Activated CD8-positive, alpha-beta memory T cell treated with anti-CD3 and anti-CD28 coated beads, Interleukin-2, amount 10 ng/mL, durations not matched to agents 7 days and 5 days (primary cell): ENCODE measurements around the gene STAT6. TPM values are rescaled to one million over a fixed set of nuclear protein-coding genes. Genes with fewer than 3 reads are reported as not detected.
A peak's percentile ranks its signal among the peaks of the same experiment; 100 is the strongest.
"Not testable (repeated sequence)": the region's sequence is repeated elsewhere in the genome, so short reads cannot be mapped to it uniquely, and the experiment has no call there.

Experiments used
- ATAC-seq: fragments of 150-1000 bp; cut with Tn5 transposase; one replicate; pipeline ENCODE4 v1.10.0; 2021; ENCODE audit warnings: moderate library complexity
- CTCF ChIA-PET: fragments of 350-600 bp; sonication (Branson Sonifier 250); formaldehyde crosslinking; loops from one replicate; lab custom pipeline; 2021; ENCODE audit warnings: antibody characterized with exemption; lab: Charles Lee
- DNase-seq: peaks from one replicate; pipeline ENCODE4 v3.0.0-alpha.2; 2020
- H3K27ac Mint-ChIP-seq: one replicate; pipeline ENCODE4 v1.8.0; 2021; ENCODE audit warnings: mild to moderate bottlenecking, mixed read lengths
- H3K27me3 Mint-ChIP-seq: one replicate; pipeline ENCODE4 v1.8.0; 2021; ENCODE audit warnings: mixed read lengths
- H3K36me3 Mint-ChIP-seq: one replicate; pipeline ENCODE4 v1.8.0; 2021; ENCODE audit warnings: mild to moderate bottlenecking, mixed read lengths
- H3K4me1 Mint-ChIP-seq: one replicate; pipeline ENCODE4 v1.8.0; 2021; ENCODE audit warnings: mixed read lengths
- H3K4me3 Mint-ChIP-seq: one replicate; pipeline ENCODE4 v1.8.0; 2021; ENCODE audit warnings: mild to moderate bottlenecking, moderate library complexity, mixed read lengths
- H3K9me3 Mint-ChIP-seq: one replicate; pipeline ENCODE4 v1.8.0; 2022; ENCODE audit warnings: low read depth, mixed read lengths
- total RNA-seq, 2 experiments: library from RNA; stranded (reverse); gene quantifications; one replicate each; pipeline ENCODE4 v1.2.3, GENCODE V29; 2021

STAT6 gene
- total RNA-seq, 2 experiments from 2014 or later, result 99.1 to 104 TPM

DNA sequence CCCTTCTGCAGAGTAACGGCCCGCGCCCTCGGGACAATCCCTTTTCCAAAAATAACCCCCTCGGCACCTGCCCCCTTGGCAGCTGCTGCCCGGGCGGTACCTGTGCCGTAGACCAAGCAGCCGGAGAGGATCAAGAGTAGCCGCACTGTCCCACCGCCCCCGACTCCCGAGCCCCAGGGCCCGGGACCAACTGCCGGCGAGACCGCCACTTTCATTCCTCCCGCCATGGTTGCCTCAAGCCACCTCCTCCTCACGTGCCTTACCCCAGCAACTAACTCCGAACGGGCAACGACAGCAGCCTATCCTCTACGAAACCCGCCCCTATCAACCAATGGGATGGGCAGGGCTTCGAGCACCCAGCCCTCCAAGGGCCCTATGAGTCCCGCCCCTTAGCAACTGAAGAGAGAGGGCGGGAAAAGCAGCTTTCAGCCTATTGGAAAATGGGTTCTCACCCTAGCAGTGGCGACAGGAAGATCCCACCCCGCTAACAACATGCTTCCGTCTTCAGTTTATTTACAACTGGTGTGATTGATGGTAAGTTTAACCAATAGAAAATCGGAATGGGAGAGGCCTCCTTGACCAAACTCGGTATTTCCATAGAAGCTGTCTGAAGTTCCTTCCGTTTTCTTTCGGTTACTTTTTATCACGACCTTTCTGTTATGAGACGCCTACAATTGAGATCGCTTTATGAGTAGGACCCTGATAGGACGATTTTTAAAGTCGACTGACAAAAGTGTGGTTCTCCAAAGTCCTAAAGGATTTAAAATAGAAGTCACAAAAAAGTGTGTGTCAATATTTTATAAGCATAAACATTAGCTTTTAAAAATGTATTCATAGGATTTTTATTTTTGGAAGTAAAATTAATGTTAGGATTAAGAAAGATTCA, 32.4 kb downstream of the STAT6 start, which contains the start of gene NEMP1:
TSS of gene NEMP1 (minus strand) at position 273 of the 886 bp plus-strand sequence. CDS start at position 227, 46 bp downstream.
- ATAC-seq, result peak; percentile 96
- Mint-ChIP-seq H3K9me3 (no peaks in the 10 kb centered on the region), H3K27ac (peak within 1 kb of the TSS; percentile 100), H3K27me3 (no peaks in the 10 kb centered on the region), H3K36me3 (peaks cover 9% of the 10 kb centered on the region), H3K4me1 (peaks cover 29% of the 10 kb centered on the region), H3K4me3 (peak within 1 kb of the TSS; percentile 92)
- CTCF ChIA-PET, result interaction anchor here (0.8 to 14.1 kb wide), 19 partner anchors 9 to 374 kb away, joined by 3 to 263 read pairs (median 4); partner anchors contain the start of genes NAB2 and STAT6
- peak; percentile 99 for DNase-seq

DNA sequence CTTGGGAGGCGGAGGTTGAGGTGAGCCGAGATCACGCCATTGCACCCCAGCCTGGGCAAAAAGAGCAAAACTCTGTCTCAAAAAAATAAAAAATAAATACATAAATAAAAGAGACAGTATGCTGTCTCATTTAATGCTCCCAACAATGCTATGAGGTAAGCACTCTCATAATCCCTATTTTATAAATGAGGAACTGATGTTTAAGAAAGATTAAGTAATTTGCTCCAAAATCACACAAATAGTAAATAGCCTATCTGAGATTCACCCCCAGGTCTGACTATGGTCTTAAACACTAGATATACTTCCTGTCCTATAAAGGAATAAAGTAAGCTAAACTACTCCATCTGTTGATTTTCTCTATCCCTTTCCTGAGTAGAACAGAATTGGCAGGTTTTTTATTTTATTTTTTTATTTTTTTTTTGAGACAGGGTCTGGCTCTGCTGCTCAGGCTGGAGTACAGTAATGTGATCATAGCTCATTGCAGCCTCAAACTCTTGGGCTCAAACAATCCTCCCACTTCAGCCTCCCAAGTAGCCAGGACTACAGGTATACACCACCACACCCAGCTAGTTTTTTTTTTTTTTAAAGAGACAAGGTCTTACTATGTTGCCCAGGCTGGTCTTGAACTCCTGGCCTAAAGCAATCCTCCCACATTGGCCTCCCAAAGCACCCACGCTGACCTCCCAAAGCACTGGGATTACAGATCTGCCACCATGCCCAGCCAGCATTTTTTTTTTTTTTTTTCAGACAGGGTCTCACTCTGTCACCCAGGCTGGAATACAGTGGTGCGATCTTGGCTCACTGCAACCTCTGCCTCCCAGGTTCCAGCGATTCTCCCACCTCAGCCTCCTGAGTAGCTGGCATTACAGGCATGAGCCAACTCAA, 37.4 kb downstream of the STAT6 start:
- H3K4me1 Mint-ChIP-seq, result peaks cover 44% of the 10 kb centered on the region
- not testable (repeated sequence) for H3K4me3 Mint-ChIP-seq, ATAC-seq, H3K27ac Mint-ChIP-seq, H3K27me3 Mint-ChIP-seq, H3K9me3 Mint-ChIP-seq, DNase-seq
- CTCF ChIA-PET, result interaction anchor here (0.9 to 14.1 kb wide), 10 partner anchors 9 to 168 kb away, joined by 3 to 263 read pairs (median 4); partner anchors contain the start of gene STAT6
- peaks cover 41% of the 10 kb centered on the region for H3K36me3 Mint-ChIP-seq

DNA sequence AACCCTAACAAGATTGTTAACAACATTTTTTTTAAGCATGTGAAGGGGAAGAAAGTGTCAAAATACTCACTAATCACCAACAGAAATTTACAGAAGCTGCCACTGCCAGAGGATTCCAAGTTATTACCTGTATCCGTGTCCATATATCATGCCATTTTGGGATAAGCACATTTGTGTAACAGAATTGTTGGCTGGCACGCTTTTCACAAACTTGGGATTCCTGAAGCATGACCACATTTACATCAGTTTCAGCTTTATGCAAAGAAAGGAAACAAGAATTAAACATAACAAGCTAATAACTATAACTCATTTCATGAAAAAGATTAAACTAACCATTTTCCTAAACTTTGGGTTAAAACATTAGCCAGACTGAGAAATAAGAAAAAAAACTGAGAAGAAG, 38.5 kb downstream of the STAT6 start:
- DNase-seq (no peak), ATAC-seq (no peak)
- Mint-ChIP-seq H3K4me1 (peaks cover 44% of the 10 kb centered on the region), H3K36me3 (peaks cover 46% of the 10 kb centered on the region), H3K9me3 (no peaks in the 10 kb centered on the region), H3K4me3 (no peak overlapping the region), H3K27me3 (no peaks in the 10 kb centered on the region), H3K27ac (no peak overlapping the region)
- CTCF ChIA-PET, result interaction anchor here (0.5 to 14.1 kb wide), 6 partner anchors 8 to 351 kb away, joined by 3 to 263 read pairs (median 4); partner anchors contain the start of gene STAT6

DNA sequence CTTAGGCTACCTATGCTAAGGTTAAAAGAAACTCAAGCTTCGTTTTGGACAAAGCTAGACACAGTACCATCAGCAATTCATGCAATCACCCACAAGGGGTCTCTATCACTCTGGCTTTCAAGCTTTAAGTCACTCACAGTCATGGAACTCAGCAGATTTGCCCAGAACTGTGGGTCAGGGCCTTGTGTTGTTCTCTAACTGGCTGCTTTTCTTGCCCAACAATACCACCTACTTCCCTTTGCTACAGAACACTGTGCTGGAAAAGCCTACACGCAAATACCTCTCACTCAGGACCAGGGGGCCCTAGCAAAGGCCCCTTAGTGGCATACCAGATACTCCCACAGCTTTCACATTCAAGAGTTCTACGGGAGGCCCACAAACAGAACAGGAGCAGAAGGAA, 41.6 kb downstream of the STAT6 start:
- H3K27ac Mint-ChIP-seq, result peak overlapping the region; percentile 74
- no peak overlapping the region for H3K4me3 Mint-ChIP-seq
- ATAC-seq (peak; percentile 97), DNase-seq (peak; percentile 73)
- H3K9me3 Mint-ChIP-seq, result no peaks in the 10 kb centered on the region
- H3K27me3 Mint-ChIP-seq, result no peaks in the 10 kb centered on the region
- CTCF ChIA-PET, result interaction anchor here (0.6 to 14.1 kb wide), 34 partner anchors 9 to 444 kb away, joined by 3 to 263 read pairs (median 6); partner anchors contain the start of genes MYO1A, NAB2, NACA and NEMP1
- peaks cover 65% of the 10 kb centered on the region for H3K36me3 Mint-ChIP-seq
- H3K4me1 Mint-ChIP-seq, result peaks cover 48% of the 10 kb centered on the region

DNA sequence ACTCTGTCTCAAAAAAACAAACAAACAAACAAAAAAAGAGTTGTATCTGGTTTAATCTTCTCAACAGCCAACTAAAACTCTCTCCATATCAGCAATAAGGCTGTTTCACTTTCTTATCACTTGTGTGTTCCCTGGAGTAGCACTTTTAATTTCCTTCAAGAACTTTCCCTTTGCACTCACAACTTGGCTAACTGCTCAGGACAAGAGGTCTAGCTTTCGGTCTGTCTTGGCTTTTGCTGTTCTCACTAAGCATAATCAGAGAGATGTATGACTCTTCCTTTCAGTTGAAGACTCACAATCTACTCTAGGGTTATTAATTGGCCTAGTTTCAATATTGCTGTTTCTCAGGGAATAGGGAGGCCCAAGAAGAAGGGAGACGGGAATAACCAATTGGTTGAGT, 44.9 kb downstream of the STAT6 start:
- DNase-seq (no peak), ATAC-seq (no peak)
- no peak overlapping the region for H3K4me3 Mint-ChIP-seq
- H3K27ac Mint-ChIP-seq, result peak overlapping the region; percentile 50
- CTCF ChIA-PET, result interaction anchor here (1.2 to 11.2 kb wide), 8 partner anchors 11 to 177 kb away, joined by 3 to 117 read pairs (median 4); partner anchors contain the start of genes NAB2, STAT6 and ZBTB39
- H3K27me3 Mint-ChIP-seq, result no peaks in the 10 kb centered on the region
- peaks cover 68% of the 10 kb centered on the region for H3K36me3 Mint-ChIP-seq
- H3K4me1 Mint-ChIP-seq, result peaks cover 51% of the 10 kb centered on the region
- H3K9me3 Mint-ChIP-seq, result no peaks in the 10 kb centered on the region

DNA sequence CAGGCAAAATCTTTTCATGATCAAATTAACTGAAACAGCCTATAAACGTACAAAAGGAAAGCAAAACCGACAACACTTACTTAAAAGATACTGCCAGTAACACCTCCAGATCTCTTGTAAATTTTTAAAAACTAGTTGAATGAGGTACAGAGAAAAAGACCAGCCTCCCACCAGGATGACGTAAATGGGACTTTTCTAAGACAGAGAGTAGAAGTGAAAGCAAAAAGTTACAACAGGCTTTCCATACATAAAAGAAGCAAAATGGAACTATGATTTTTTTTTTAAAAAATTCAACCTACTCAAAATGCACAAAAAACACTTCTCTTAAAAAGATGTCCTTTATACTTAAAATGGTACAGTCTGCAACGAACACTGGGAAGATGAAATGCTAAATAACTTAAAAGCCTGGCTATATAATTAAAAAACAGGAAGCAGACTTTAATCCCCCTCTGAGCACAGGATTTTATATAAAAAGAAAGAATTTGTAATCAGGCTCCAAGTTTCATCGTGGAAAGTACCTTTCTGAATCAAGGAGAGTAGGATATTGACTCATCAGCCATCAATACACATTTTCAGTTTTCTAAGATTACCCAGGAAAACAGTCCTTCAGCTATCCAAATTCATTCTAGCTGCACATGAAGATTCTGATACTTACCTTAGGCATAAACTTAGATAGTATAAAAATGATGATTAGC, 47.0 kb downstream of the STAT6 start:
- peaks cover 62% of the 10 kb centered on the region for H3K36me3 Mint-ChIP-seq
- H3K27ac Mint-ChIP-seq, result peak overlapping the region; percentile 95
- CTCF ChIA-PET, result interaction anchor here (1.0 to 11.2 kb wide), 7 partner anchors 9 to 57 kb away, joined by 3 to 117 read pairs (median 6); partner anchors contain the start of genes STAT6 and ZBTB39
- no peaks in the 10 kb centered on the region for H3K27me3 Mint-ChIP-seq
- DNase-seq (peak; percentile 70), ATAC-seq (peak; percentile 91)
- peaks cover 34% of the 10 kb centered on the region for H3K4me1 Mint-ChIP-seq
- H3K4me3 Mint-ChIP-seq, result peak overlapping the region; percentile 71
- H3K9me3 Mint-ChIP-seq, result no peaks in the 10 kb centered on the region

DNA sequence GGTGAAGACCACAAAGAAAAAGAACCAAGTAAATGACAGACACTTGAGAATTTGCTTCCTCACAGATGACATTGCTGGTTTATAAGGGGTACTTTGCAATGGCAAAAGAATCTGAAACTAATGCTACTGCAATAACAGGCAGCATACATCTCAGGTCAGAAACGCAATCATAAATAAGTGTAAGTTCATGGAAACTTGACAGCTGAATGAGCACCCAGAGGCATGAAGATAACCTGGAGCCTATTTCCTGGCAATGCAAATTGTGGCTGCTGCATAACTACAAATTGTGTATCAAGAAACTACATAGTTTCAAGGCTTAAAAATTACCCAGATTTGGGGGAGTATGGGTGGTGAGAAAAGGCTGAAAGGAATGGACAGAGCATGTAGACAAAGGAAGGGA, 52.7 kb downstream of the STAT6 start:
- no peak overlapping the region for H3K27ac Mint-ChIP-seq
- peaks cover 58% of the 10 kb centered on the region for H3K36me3 Mint-ChIP-seq

DNA sequence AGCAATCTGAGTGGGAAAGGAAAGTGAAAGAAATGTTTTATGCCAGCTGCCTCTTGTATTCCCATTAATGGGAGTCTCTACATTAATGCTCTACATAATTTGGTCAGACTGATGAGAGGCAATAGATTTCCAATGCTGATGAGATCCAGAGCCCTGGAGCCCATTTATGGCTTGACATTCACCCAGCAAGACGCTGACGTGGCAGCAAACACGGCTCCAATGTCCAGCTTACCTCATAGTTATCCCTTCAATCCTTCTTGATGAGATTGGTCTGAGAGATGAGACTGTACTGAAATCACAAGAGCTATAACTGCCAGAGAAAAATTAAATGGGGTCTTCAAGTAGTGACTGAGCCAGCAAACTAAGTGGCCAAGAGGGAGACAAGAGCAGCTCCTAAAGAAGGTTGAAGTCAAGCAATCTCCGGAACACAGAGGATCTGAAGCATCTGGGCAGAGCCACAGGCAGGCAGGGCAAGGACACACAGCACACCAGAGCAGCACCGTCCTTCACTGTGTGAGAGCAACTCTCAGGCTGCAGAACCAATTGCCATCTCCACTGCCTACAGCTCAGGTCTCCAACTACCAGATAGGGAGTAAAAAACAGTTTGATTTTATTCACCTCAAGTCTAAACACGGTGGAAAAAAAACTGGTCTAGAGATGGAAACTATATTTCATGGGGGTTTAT, 54.0 kb downstream of the STAT6 start:
- H3K27me3 Mint-ChIP-seq, result no peaks in the 10 kb centered on the region
- ATAC-seq (peak; percentile 23), DNase-seq (no peak)
- no peak overlapping the region for H3K4me3 Mint-ChIP-seq
- peaks cover 5% of the 10 kb centered on the region for H3K4me1 Mint-ChIP-seq
- no peak overlapping the region for H3K27ac Mint-ChIP-seq
- CTCF ChIA-PET, result interaction anchor here (1.0 to 11.2 kb wide), 8 partner anchors 9 to 126 kb away, joined by 3 to 117 read pairs (median 17); partner anchors contain the start of genes MYO1A and STAT6
- peaks cover 59% of the 10 kb centered on the region for H3K36me3 Mint-ChIP-seq
- H3K9me3 Mint-ChIP-seq, result no peaks in the 10 kb centered on the region

More for the DNA sequence above, 52.7 kb downstream of the STAT6 start:
- H3K27me3 Mint-ChIP-seq, result no peaks in the 10 kb centered on the region
- no peak overlapping the region for H3K4me3 Mint-ChIP-seq
- H3K4me1 Mint-ChIP-seq, result peaks cover 10% of the 10 kb centered on the region
- H3K9me3 Mint-ChIP-seq, result no peaks in the 10 kb centered on the region
- ATAC-seq (no peak), DNase-seq (no peak)
- CTCF ChIA-PET, result interaction anchor here (1.0 to 11.2 kb wide), 10 partner anchors 10 to 185 kb away, joined by 3 to 117 read pairs (median 11); partner anchors contain the start of genes MYO1A and STAT6

DNA sequence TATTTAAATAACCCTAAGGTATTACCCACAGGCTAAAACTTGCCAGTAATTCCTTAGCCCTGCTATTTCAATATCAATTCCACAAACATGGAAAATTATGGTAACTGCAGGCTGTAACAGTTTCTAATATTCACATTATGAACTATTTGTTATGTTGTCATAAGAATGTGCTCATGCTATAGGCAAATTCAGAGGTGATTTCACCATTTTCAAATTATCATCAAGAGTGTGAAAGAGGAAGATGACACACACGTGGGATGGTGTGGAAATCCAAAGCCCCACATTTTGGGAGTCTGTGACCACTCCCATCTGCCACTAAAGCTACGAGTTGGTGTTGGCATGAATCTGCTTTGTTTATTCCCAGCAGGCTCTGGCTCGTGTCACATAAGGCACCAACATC, 55.3 kb downstream of the STAT6 start:
- DNase-seq, result no peak
- Mint-ChIP-seq H3K36me3 (peaks cover 55% of the 10 kb centered on the region), H3K27ac (no peak overlapping the region), H3K4me1 (peaks cover 6% of the 10 kb centered on the region), H3K9me3 (no peaks in the 10 kb centered on the region), H3K27me3 (no peaks in the 10 kb centered on the region), H3K4me3 (no peak overlapping the region)
- no peak for ATAC-seq
- CTCF ChIA-PET, result interaction anchor here (0.8 to 11.2 kb wide), 4 partner anchors 48 to 127 kb away, joined by 3 to 117 read pairs (median 19); partner anchors contain the start of gene STAT6

DNA sequence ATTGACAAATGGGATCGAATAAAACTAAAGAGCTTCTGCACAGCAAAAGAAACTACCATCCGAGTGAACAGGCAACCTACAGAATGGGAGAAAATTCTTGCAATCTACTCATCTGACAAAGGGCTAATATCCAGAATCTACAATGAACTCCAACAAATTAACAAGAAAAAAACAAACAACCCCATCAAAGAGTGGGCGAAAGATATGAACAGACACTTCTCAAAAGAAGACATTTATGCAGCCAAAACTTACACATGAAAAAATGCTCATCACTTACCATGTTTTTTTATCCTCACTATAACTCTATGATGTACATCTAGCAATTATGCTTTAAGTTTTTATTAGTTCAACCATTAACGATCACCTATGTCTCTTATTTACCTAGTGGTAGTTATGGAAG, 57.3 kb downstream of the STAT6 start:
- H3K27ac Mint-ChIP-seq, DNase-seq, CTCF ChIA-PET, H3K4me3 Mint-ChIP-seq, H3K27me3 Mint-ChIP-seq, H3K4me1 Mint-ChIP-seq, ATAC-seq, H3K9me3 Mint-ChIP-seq: not testable (repeated sequence)
- peaks cover 42% of the 10 kb centered on the region for H3K36me3 Mint-ChIP-seq

DNA sequence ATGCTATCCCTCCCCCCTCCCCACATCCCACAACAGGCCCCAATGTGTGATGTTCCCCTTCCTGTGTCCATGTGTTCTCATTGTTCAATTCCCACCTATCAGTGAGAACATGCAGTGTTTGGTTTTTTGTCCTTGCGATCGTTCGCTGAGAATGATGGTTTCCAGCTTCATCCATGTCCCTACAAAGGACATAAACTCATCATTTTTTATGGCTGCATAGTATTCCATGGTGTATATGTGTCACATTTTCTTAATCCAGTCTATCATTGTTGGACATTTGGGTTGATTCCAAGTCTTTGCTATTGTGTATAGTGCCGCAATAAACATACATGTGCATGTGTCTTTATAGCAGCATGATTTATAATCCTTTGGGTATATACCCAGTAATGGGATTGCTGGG, 58.0 kb downstream of the STAT6 start:
- ATAC-seq, H3K4me3 Mint-ChIP-seq, H3K9me3 Mint-ChIP-seq, DNase-seq, H3K27me3 Mint-ChIP-seq, H3K27ac Mint-ChIP-seq: not testable (repeated sequence)
- Mint-ChIP-seq H3K4me1 (peaks cover 13% of the 10 kb centered on the region), H3K36me3 (peaks cover 37% of the 10 kb centered on the region)
- CTCF ChIA-PET, result interaction anchor here (0.8 to 7.9 kb wide), 4 partner anchors 7 to 752 kb away, joined by 3 to 43 read pairs (median 3); partner anchors contain the start of gene STAT6
